ENCODE measurements around the gene BUB1B.
A peak's percentile ranks its signal among the peaks of the same experiment; 100 is the strongest.
"Not testable (repeated sequence)": the region's sequence is repeated elsewhere in the genome, so short reads cannot be mapped to it uniquely, and the experiment has no call there.

The BUB1B gene

DNA sequence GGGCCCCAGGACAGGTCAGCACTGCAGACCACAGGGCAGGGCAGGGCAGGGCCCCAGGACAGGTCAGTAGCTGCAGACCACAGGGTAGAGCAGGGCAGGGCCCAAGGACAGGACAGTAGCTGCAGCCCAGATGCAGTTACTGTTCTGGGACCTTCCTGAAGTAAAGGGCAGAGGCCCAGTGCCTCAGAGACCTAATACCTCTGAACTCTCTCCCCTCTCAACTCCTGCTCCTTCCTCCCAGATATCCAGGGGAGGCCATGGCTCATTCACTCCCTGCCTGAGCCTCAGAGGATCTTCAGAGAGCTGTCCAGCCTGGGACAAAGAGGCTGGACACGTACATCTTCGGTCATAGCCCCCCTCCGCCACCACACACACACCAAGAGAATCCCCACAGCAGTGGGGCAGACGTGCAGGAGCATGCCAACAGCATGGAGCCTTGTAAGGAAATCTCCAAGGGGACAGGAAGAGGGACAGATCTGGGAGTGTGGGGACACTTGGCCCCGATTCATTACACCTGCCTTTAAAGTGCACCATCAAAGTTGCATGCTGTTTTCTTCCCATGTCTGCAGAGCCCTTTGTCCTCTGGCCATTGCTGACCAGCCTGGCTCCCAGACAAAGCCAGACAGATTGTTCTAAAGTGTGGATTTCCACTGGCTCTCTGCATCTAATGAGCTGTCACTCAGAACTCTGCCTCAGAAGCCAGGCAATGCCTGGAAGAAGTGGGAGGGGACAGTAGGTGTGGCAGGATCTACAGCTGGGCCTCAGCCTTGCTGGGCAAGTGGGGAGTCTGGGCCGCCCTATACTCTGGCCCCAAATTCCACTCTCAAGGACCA lies 24.2 kb upstream of the BUB1B start:
- no peak for DNase-seq

DNA sequence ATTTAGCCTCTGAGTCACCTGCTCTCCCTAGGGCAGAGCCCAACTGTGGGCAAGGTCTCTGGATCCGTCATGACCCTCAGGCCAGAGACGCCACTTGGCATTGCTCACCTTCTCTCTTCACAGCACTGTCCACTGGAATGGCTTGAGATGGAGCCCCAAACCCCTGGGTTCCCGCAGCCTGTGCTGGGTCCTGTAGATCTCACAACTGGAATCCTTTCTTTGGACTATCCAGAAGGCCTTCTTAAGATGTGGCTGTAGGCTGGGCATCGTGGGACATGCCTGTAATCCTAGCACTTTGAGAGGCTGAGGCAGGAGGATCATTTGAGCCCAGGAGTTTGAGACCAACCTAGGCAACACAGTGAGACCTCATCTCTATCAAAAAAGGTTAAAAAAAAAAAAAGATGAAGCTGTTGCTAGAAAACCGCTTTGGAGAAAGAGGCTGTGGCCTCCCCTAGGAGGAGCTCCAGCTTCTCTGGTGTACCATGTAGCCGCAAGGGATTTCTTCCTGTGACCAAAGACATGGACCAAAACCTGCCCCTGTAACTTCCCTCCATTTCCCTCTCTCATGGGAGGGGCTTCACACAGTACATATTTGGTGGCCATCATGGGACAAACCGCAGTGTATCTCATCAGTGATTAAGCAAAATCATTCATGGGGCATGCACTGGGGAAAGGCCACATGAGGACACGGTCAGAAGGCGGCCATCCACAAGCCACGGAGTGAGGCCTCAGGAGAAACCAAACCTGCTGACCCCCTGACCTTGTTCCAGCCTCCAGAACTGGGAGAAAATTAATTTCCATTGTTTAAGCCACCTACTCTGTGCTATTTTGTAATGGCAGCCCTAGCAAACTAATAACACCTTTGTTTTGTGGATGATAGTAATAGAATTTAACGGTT lies 23.3 kb upstream of the BUB1B start:
- DNase-seq, result no peak

DNA sequence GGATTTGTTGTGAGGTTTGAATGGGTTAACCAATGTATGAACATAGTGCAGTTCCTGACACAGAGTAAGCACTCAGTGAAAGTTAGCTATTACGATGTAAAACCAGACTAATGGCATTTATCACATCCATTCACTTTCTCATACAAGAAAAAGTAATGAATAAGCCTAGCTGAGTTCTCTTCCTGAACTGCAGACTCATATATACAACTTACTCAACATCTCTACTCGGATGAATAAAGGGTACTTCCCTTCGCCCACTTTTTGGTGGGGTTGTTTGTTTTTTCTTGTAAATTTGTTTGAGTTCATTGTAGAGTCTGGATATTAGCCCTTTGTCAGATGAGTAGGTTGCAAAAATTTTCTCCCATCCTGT lies 22.7 kb upstream of the BUB1B start:
- not testable (repeated sequence) for DNase-seq

DNA sequence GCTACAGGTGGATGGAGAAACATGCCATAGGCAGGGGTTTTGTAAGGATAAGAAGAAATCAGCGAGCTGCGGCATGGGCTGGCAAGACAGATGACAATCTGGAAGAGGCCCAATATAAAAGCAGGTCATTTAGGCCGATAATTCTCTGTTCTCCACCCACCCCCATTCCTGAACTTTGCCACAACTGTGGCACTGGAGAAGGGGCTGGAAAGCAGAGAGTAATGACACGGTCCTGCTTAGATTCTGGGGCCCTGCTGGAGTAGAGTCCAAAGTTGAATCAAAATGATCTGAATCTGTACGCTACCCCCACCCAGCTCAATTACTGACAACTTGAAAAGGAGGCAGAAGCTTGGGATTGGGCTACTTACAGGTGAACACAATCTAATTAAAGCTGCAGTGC lies 18.4 kb upstream of the BUB1B start:
- no peak for DNase-seq

DNA sequence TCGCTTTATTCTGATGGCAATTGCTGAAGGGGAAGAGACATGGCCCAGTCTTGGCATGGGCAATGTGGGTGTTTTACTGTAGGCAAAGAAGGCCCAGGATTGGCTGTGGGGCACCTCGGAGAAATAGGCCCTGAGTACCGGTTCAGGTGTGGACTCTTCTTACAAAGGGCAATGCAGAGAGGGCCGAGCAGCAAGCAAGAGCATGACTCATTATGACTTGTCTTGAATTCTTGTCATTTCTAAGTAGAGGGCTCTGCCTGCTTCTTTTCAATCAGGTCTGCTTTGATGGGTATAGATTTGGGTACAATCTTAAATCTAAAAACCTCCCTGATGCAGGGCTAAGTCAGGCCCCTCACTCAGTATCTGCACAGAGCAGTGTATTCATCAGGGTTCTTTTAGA lies 14.8 kb upstream of the BUB1B start:
- DNase-seq, result peak; percentile 51

DNA sequence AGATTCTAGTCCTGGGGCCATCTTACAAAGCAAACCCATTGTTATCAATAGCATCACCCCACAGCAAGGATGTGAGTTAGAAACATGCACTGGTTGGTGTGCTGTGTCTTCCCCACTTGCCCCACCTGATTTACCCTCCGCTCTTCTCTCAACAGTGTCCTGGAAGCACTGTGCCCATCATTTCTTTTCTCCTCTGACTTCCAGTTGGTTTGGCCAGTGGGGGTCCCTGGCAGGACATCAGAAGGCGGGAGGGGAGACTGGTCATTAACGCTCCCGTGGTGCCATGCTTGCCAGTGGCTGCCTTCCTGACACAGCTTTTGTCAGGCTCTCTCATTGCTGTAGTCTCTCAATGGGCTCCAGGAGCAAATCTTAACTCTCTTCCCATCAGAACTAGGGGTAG lies 11.5 kb upstream of the BUB1B start:
- DNase-seq, result no peak

DNA sequence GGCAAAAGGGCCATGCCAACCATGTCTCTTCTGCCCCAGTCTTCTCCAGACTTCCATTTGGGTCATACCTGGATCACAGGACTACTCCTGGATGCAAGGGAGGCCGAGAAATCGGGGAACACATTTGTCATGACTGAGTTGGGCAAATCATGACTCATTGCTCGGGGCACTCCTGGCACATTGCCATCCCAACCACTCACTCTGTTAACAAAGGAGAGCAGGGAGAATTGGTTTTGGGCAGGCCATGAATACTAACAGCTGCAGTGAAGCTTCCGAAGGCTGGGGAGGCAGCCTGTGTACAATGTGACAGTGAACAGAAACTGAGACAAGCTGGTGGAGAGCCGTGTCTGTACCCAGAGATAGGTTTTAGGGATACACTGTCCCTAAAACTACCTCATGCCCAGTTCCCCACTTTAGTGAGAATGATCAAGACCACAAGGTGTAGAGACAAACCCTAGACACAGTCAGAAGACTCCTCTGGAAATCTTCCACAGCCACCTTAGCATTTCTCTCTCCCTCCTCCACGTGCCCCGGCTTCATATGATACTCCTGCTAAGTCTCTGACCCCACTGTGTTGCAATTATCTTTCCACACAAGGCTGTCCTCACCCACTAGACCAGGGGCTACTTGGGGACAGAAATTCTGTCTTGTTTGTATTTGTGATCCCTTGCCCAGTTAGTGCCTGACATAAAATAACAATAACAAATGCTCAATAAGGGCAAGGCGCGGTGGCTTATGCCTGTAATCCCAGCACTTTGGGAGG lies 10.5 kb upstream of the BUB1B start:
- peak; percentile 79 for DNase-seq

DNA sequence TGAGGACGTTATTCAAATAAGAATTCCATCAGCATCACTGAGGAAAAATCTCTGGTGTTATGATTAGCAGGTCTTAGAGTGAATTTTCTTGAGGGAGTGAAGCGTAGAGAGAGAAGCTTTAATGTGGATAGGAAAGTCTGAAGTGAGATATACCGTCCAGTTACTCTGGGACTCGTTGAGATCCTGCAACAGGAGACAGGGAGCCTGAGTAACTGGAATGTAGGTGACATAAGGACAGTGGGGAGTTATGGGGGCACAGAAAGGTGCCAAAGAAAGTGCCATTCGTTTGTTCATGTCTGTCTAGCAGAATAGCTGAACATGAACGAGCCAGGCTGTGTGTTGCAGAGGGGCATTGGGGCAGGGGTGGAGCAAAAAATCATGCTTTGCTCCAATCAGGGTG lies 9.4 kb upstream of the BUB1B start:
- no peak for DNase-seq

DNA sequence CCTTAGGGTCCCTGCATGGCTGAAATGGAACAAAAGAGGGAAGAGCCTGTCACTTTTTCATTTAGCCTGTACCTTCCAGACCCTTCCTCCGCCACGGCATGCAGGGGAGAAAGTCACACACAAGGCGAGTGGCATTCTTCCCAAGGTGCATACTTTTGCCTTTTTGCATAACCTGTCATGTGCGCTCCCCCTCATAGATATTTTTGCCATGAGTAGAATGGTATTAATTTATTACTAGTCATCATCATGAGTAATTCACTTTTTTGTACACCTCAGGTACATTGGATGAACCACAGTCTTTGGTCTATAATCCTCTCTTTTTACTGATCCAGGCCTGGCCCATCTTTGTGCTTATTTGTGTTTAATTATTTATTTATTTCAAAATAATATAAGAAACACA lies 8.9 kb upstream of the BUB1B start:
- DNase-seq, result no peak

DNA sequence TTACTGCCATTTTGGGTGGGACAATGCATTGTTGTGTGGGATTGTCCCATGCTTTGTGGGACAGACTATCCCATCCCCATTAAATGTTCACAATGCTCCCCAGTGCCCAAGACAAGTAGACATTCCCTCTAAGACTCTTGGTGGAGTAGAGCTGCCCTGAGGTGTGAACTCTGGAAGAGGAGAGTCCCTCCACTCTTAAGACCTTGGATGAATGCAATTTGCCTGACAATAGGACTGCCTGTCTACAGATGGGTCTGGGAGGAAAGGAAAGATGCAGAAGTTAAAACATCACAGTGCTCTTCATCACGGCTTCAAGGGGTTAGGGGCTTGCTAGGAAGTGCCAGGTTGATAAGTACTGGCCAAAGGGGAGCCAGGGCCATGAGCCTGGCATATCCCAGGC lies 6.0 kb upstream of the BUB1B start:
- DNase-seq, result not testable (repeated sequence)

DNA sequence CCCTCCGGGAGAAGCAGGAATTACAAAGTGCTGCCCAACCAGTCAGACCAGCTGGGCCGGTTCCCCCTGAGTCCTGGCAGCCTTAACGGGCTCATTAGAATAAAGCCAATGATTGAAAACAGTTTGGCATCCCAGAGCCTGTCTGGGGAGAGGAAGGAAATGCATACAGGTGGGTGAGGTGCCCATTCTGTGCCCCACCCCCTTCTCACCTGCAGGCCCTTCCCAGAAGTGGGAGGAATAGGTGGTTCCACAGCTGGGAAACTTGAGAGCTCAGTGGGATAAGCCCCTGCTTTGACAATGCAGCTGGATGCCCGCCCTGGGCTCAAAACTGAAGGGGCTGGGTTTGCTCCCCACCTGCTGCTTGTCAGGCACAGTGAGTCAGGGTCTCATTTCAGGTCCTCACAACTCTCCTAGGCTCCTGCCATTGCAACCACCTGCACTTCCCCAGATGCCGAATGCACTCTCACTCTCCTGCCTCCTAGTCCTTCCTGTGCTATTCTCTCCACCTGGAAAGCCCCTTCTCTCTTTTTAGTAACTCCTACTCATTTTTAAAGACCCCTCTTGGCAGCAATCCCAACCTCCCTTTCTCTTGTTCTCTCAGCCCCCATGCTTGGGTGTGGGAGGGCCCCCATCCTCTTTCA lies 5.5 kb upstream of the BUB1B start:
- no peak for DNase-seq

DNA sequence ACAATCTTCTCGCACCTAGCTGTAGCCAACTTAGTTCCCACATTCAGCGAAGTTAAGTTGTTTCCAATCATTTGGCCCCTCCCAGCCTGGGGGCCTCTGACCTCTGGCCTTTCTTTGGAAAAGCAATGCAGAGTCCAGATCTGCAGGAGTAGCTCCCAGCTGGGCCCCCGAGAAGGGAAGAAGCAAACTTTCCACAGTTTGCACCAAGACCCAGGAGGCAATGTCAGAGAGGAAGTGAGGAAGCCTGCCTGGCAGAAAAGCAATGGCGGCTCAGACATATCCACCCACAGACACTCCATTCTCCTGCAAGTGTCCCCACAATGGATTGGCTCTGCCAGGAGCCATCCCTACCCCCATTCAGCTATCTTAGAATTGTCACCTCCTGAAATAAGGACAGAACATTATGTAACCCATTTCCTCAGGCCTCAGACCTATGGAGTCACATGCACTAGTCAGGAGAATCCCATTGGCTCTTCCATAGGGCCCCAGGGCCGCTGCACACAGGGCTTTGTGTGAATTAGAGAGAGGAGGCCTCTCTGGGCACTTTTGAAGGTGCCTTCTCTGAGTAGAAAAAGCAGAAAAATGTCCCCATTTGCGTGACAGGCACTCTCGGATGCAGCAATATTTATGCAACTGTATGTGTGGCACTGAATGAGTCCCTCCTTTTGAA lies 3.0 kb upstream of the BUB1B start:
- no peak for DNase-seq

DNA sequence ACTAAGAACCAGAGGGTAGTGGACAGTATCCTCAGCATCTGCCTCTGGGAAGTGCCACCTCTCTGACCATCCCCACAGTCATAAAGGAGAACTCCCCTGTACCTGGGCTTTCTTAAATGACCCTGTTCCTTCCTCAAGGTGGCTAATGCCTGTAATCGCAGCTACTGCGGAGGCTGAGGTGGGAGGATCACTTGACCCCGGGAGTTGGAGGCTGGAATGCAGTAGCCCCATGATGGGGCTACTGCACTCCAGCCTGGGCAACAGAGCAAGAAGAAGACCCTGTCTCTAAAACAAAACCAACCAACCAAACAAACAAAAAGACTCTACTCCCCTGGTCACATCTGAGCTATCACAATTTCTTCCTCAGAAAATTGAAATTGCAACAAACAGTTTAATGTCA lies 848 bp upstream of the BUB1B start:
- no peak for DNase-seq

DNA sequence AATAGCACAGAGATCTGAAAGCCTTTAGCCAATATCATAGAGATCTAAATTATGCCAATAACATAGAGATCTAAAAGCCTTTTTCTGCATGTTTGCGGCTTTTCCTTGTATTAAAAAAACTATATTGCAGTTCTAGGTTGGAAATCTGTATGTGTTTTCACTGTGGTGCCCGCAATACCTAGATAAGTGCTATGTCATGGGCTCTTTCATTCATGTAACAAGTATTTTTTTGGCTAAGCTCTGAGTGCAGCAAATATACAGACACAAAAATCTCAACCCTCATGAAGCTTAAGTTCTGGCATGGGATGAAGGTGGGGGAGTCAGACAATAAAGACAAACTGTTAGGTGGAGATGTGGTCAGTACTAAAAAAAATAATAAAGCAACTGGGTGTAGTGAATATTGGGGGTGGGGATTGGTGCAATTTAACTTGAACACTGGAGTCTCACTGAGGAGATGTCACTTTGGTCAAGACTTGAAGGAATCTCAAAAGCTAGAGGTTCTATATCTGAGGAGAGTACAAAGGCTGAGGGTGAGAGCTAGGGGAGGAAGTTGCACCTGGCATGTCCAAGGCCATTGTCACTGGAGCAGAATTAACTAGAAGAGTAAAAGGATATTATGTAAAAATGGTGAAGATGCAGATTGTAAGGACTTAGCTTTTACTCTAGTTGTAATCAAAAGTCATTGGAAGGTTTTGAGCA lies 973 bp downstream of the BUB1B start:
- no peak for DNase-seq

DNA sequence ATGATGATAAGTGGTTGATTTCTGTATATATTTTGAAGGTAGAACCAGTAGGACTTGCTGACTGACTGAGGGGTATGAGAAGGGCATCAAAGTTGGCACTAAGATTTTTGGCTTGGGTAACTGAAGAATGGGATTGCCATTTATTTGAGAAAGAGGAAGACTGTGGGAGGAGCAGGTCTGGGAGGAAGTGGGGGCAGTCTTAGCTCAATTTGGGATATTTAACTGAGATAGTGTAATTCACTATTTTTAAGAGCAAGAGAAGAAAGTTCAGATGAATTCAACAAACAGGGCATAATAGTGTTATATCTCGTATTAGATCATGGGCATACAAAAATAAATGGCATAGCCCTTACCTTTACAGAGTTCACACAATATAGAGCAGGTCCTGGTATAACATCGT lies 1.7 kb downstream of the BUB1B start:
- no peak for DNase-seq

DNA sequence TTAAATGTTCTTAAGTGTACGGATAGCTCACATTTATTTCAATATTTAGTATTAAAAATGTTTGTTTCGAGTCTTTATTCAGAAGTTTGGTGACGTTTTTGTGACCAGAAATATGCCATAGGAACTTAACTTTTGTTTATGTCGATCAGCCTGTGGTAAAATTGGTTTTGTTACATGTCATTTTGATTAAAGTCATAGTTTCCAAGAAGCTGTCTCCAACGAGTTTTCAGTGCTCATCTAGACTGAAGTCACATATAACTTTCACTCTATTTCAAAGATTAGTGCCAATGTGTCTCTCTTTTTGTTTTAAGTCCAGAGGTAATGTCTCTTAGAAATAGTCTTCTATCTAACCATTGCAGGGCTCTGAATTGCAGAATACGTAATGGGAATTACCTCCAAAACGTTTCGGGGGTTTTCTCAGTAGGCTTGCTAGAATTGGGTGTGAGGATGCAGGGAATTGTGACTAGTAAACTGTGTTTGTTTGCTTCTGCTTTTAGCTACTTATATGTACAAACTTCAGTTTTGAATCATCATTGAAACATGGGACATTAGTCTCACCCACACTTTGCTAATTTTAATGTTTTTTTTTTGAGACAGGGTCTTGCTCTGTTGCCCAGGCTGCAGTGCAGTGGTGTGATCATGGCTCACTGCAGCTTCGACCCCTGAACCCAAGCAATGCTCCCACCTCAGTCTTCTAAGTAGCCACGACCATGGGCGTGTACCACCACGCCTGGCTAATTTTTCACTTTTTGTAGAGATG lies 3.0 kb downstream of the BUB1B start:
- DNase-seq, result no peak

DNA sequence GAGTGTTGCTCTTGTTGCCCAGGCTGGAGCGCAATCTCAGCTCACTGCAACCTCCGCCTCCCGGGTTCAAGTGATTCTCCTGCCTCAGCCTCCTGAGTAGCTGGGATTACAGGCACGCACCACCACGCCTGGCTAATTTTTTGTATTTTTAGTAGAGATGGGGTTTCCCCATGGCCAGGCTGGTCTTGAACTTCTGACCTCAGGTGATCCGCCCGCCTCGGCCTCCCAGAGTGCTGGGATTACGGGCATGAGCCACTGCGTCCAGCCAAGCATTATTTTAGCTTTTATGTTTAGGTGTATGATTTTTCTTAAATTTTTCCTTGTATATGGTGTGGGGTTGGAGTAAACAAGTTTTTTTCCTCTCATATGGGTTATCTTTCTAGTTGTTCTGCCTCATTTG lies 6.5 kb downstream of the BUB1B start:
- DNase-seq, result not testable (repeated sequence)

DNA sequence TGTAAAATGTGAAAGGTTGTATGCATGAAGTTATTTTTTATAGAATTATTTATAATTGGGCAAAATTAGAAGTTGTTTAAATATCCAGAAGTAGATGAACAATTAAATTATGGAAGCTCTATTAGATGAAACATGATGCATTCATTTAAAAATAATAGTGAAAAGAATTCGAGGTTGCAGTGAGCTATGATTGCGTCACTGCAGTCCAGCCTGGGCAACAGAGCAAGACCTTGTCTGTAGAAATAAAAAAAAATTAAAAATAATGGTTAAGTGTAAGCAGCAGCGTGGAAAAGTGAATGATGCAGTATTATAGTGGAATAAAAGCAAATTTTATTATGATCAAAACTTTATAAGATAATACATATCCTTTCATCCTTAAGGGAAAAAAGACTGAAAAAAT lies 14.3 kb downstream of the BUB1B start:
- DNase-seq, result no peak

DNA sequence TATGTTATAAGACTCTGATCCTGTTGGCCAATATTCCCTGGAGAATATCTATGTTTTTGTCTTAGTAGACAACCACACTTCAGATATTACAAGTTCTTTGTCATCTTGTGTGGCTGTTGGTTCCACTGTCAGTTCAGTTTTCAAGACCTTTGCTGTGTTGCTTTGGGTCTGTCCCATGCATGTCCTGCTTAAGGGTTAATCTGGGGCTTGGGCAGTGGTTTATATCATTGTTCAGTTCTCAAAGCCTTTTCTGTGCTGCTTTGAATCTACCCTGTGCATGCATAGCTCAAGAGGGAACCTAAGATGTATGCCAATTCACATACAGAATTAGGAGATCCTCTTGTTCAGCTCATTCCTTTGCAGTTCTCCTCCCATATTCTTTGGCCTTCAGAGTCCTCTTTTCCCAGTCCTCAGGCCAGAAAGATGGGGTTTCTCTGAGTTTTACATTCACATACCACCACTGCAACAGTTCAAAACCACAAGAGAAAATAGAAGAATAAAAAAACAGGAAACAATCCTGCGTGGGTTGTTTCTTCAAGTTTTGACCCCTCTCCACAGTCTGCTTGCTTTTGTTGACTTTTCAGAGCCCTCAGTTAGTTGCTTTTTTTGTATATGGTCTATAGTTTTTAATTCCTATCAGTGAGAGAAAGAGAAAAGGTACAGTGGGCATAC lies 21.6 kb downstream of the BUB1B start:
- no peak for DNase-seq

Data from EL (cell line).